Epithelial cell of proximal tubule (primary cell): Measurements from ENCODE around the gene FAP. TPM values are rescaled to one million over a fixed set of nuclear protein-coding genes. Genes with fewer than 3 reads are reported as not detected.

Experiments
- DNase-seq: peaks from one replicate; pipeline ENCODE4 v3.0.0-alpha.2; 2011; ENCODE audit warnings: low read depth
- H3K4me3 ChIP-seq: 2 replicates; pipeline ENCODE4 v1.5.1; 2011; ENCODE audit warnings: low read depth, mild to moderate bottlenecking, low read length
- total RNA-seq: library from RNA; depleted of rRNA; stranded (reverse); fragments of >200 nt; gene quantifications from 2 replicates; pipeline ENCODE4 v1.2.3, GENCODE V29; 2015
- TF ChIP-seq, protein P1 (sequence below): conservative IDR thresholded peaks from 2 replicates; pipeline ENCODE4 v1.5.1; 2012; ENCODE audit warnings: low read depth, mild to moderate bottlenecking, low read length

Gene FAP
- total RNA-seq, 1 donor from 2014 or later = 2.3 TPM

DNA sequence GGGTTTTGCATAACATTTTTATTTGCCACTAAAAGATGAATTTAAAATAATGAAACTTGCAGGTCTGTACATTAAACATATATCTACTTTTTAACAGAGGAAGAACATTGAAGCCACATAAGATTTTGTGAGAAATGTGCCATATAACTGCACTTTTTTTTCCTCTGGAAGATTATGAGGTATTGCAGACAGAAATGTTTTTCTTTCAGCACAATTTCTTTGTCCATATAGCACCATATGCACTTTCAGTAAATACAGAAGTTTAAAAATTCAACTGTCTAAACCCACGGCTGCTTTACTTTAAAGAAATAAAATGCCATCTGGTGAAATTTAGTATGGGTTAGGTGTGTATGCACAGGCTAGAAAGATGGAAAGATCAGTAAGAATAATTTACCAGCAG lies 470 bp upstream of the FAP start:
- H3K4me3 ChIP-seq = no peak overlapping the region
- no peak for DNase-seq
- TF ChIP-seq, protein P1, sequence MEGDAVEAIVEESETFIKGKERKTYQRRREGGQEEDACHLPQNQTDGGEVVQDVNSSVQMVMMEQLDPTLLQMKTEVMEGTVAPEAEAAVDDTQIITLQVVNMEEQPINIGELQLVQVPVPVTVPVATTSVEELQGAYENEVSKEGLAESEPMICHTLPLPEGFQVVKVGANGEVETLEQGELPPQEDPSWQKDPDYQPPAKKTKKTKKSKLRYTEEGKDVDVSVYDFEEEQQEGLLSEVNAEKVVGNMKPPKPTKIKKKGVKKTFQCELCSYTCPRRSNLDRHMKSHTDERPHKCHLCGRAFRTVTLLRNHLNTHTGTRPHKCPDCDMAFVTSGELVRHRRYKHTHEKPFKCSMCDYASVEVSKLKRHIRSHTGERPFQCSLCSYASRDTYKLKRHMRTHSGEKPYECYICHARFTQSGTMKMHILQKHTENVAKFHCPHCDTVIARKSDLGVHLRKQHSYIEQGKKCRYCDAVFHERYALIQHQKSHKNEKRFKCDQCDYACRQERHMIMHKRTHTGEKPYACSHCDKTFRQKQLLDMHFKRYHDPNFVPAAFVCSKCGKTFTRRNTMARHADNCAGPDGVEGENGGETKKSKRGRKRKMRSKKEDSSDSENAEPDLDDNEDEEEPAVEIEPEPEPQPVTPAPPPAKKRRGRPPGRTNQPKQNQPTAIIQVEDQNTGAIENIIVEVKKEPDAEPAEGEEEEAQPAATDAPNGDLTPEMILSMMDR = no peak

DNA sequence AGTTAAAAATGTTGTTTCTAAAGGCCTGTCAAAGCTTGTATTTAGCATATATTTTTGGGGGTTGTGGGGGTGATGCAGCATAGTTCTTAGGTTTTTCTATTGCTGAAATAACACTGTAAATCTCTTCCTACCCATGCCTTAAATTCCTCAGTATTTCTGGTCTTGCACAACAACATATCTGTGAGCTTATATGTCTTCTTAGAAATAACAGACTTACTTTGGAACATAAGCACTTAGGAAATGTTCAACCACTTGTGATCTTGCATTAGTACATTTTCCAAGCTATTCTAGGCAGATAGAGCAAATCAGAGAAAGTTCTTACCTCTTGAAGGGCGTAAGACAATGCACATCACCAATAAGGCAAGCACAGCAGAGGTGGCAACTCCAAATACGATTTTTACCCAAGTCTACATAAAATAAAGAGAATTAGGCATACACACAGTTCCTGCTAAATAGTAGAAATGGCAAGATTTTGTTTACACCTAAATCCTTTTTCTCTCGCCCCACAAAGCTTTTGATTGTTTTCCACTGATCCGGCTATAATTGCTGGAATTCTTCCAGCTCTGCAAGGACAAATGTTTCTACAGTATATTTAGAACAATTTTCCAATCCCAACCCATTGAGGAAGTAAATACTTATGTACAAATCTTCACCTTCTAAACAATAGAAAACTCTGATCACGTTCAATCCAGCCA lies 512 bp downstream of the FAP start:
- no peak overlapping the region for H3K4me3 ChIP-seq
- TF ChIP-seq, protein P1 = no peak
- DNase-seq = no peak

DNA sequence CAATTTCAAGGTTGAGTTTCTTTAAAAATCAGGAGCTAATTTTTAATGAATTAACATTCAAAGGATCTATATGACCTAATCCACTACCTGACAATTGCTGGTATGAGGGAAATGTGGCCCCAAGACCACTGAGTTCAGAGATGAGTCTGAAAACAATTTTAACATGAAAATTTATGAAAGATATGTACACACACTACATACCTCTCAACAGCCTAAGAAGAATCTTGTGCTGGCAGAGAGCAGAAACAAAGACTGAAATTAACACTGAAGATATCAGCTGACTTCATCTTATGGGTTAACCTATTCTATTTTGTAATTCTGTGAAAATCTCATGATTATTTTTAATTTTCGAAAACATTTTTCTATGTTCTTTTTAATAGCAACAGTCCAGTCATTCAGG lies 1.7 kb downstream of the FAP start:
- no peak overlapping the region for H3K4me3 ChIP-seq
- TF ChIP-seq, protein P1 = no peak
- DNase-seq = no peak

DNA sequence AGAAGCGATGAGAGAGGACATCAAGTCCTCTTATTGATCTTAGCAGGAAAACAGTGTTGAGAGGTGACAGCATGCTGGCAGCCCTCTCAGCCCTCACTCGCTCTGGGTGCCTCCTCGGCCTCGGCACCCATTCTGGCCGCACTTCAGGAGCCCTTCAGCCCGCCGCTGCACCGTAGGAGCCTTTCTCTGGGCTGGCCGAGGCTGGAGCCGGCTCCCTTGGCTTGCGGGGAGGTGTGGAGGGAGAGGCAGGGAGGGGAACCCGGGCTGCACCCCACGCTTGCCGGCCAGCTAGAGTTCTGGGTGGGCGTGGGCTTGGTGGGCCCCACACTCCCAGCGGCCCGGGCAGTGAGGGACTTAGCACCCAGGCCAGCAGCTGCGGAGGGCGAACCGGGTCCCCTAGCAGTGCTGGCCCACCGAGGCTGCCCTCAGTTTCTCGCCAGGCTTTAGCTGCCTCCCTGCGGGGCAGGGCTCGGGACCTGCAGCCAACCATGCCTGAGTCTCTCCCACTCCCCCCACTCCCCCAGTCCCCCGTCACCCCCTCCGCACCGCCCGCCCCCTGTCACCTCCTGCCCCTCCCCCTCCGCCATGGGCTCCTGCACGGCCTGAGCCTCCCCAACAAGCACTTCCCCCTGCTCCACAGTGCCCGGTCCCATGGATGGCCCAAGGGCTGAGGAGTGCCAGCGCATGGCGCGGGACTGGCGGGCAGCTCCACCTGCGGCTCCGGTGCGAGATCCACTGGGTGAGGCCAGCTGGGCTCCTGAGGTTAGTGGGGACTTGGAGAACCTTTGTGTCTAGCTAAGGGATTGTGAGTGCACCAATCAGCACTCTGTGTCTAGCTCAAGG lies 8.4 kb downstream of the FAP start:
- TF ChIP-seq, protein P1 = no peak
- no peak for DNase-seq
- no peak overlapping the region for H3K4me3 ChIP-seq

DNA sequence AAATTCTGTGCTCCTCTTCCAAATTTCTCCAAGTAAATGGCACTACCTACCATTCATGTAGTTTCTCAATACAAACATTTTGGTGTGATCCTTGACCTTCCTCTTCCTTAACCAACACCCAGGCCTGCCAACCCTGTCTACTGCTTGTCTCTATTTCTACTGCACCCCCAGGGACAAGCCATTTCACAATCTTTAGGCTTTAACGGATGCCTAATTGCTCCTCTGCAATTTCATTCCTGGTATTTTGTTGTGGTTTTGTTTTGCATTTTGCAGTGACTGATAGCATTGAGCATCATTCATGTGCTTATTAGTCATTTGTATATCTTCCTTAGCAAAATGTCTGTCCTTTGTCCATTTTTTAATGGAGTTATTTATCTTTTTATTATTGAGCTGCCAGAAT lies 10.0 kb downstream of the FAP start:
- TF ChIP-seq, protein P1 = no peak
- DNase-seq = peak; percentile 6

DNA sequence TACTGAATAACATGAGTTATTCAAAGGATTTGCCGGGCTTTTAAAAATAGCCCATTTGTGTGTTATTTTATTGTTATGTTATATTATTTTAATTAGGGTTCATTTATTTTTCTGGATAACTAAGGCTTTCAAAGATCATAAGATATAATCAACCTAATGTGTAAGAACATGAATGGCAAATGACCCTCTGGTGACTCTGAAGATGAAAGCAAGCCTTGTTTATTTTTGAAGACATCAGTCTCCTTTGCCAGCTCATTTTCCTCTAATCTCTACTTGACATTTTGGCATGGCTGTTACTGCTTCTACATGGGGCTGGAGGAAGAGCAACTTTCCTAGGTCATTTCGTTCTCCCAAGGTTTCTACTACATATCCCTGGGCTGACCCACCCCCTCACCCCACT lies 10.6 kb downstream of the FAP start:
- DNase-seq = no peak
- no peak overlapping the region for H3K4me3 ChIP-seq
- TF ChIP-seq, protein P1 = no peak

More for the DNA sequence above, 10.0 kb downstream of the FAP start:
- H3K4me3 ChIP-seq = no peak overlapping the region

DNA sequence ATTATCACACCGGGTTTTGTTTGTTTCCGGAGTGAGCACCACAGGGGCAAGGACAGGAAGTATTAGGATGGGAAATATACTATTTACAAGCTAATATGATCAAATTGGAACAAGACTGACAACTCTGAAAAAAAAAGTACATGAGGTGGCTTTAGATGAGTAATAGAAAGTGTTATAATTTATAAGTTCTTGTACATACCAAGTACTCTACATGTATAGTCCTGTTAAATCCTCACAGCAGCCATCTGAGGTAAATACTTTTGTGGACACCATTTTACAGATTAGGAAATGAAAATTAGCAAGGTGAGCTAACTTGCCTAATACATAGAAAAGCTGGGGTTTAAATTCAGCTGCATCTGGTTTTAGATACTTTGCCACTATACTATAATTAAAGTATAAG lies 11.2 kb downstream of the FAP start:
- TF ChIP-seq, protein P1 = no peak
- no peak overlapping the region for H3K4me3 ChIP-seq
- no peak for DNase-seq
